ENCODE data around the gene SMC6.

Gene SMC6

DNA sequence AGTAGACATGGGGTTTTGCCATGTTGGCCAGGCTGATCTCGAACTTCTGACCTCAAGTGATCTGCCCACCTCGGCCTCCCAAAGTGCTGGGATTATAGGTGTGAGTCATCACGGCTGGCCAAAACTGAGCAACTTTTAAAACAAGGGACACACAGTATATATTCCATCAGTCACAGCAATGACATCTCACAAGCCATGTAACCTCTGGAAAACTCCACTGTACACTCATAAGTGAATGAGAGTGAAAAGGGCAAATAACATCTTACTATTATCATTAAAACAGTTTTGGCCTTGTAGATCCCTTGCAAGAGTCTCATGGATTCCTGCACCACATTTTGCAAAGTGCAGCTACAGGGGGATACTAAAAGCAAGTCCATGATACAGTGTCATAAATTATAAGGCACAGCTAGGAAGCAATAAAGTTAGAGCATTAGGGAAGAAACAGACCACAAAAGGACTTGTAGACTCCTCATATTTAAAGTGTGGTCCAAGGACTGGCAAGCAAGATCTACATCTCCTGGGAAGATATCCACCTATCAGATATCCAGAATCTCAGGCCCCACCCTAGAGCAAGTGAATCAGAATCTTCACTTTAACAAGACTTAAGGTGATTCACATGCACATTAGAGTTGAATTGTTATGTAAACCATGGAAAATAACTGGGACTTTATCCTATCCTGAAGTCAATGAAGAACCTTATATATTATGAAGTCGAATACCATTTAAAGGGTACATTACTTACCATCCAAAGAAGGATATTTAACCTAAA is 5.7 kb downstream of the SMC6 start:
- TF ChIP-seq, protein P1, sequence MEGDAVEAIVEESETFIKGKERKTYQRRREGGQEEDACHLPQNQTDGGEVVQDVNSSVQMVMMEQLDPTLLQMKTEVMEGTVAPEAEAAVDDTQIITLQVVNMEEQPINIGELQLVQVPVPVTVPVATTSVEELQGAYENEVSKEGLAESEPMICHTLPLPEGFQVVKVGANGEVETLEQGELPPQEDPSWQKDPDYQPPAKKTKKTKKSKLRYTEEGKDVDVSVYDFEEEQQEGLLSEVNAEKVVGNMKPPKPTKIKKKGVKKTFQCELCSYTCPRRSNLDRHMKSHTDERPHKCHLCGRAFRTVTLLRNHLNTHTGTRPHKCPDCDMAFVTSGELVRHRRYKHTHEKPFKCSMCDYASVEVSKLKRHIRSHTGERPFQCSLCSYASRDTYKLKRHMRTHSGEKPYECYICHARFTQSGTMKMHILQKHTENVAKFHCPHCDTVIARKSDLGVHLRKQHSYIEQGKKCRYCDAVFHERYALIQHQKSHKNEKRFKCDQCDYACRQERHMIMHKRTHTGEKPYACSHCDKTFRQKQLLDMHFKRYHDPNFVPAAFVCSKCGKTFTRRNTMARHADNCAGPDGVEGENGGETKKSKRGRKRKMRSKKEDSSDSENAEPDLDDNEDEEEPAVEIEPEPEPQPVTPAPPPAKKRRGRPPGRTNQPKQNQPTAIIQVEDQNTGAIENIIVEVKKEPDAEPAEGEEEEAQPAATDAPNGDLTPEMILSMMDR (IDR thresholded peaks at IDR 0.05), result no peak
- H3K27ac ChIP-seq, result no peak overlapping the region
- H3K4me3 ChIP-seq, result no peak overlapping the region
- DNase-seq (ENCODE audit: low spot score), result no peak

DNA sequence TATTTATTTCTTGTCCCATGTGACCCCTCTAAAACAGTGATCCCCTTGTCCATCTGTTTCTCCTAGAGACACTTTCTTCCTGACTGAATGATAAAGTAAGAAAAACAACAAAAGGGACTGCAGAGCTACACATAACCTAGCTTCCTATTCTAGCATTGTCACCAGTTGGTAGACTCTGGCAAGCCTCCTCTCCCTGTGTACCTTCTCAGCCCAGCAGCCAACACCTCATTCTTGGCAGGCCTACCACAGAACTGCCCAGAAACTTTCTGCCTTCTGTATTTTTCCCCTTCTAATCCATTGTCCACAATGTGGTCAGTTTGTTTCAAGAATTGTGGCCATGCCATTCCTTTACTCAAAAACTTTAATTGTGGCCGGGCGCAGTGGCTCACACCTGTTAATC is 13.4 kb downstream of the SMC6 start:
- TF ChIP-seq, protein P1 (IDR thresholded peaks at IDR 0.05), result no peak
- no peak overlapping the region for H3K4me3 ChIP-seq
- no peak for DNase-seq (ENCODE audit: low spot score)
- no peak overlapping the region for H3K27ac ChIP-seq

DNA sequence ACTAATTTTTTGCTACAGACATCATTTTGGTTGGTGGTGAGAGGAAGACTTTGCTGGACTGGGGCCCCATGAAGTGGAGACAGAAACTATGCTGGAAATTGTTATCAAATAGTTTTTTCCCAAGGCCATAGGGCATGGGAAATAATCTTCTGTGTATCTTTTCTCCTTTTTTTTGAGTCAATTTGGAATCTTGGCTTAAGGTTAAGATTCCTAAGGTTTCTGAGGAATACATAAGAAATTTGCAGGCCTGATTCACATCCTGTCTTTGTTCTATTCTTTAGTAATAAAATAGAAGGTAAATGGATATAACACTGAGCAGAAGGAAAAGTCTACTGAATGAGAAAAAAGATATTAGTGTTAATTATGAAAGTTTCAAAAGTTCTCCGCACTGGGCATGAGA is 16.6 kb downstream of the SMC6 start:
- no peak for DNase-seq (ENCODE audit: low spot score)
- H3K27ac ChIP-seq, result no peak overlapping the region
- TF ChIP-seq, protein P1 (IDR thresholded peaks at IDR 0.05), result no peak
- H3K4me3 ChIP-seq, result no peak overlapping the region

DNA sequence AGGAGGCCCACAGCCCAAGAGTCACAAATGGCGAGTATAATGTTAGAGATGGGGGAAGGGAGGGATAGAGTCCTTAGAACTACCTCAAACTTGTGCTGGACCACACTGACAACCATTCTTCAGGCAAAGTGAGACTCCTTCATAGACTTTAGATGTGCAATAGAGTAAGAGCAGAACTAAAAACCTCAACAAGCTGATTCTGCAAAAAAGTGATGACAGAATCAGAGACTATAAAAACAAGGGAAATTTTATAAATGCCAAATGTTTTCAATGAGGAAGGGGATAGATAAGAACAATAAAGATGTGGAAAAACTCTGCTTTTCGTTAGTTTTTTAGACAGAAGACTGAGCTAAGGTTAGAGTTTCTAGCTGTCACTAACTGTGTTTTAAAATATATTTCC is 17.7 kb downstream of the SMC6 start:
- Histone ChIP-seq H3K27ac (no peak overlapping the region), H3K4me3 (no peak overlapping the region)
- DNase-seq (ENCODE audit: low spot score), result no peak
- TF ChIP-seq, protein P1 (IDR thresholded peaks at IDR 0.05), result no peak

DNA sequence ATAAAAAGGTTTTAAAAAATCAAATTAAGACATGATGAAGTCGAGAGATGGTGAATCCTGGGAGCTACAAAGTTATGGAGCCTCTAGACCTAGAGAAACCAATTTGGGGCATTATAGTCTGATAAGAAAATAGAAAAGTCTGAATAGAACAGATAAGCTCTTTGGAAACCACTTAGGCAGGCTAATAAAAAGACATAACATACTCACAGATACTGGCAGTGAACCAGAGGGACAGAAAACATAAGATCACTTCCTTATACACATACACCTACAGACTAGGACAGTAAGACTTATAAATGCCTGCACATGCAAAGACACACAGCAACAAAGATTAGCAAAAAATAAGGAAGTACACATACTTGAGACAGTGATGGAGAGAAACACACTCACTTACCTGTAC is 20.0 kb downstream of the SMC6 start:
- Histone ChIP-seq H3K27ac (no peak overlapping the region), H3K4me3 (no peak overlapping the region)
- TF ChIP-seq, protein P1 (IDR thresholded peaks at IDR 0.05), result no peak
- no peak for DNase-seq (ENCODE audit: low spot score)

DNA sequence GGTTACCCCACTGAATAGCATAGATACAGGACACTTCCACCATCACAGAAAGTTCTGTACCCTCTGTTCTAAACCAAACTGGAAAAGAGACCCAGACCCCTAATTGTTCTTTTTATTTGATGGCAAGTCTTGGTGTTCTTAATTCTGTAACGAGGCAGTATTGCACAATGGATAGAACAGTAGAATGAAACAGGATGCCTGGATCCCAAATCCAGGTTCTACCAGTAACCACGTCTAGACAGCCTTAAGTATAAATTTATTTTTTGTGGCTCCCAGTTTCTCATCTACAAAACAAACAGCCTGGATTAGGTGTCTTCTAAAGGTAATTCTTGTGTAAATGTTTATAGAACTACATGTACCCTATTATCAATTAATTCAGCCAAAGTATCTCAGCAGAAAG is 23.7 kb downstream of the SMC6 start:
- TF ChIP-seq, protein P1 (IDR thresholded peaks at IDR 0.05), result no peak
- no peak for DNase-seq (ENCODE audit: low spot score)
- H3K27ac ChIP-seq, result no peak overlapping the region
- H3K4me3 ChIP-seq, result no peak overlapping the region

DNA sequence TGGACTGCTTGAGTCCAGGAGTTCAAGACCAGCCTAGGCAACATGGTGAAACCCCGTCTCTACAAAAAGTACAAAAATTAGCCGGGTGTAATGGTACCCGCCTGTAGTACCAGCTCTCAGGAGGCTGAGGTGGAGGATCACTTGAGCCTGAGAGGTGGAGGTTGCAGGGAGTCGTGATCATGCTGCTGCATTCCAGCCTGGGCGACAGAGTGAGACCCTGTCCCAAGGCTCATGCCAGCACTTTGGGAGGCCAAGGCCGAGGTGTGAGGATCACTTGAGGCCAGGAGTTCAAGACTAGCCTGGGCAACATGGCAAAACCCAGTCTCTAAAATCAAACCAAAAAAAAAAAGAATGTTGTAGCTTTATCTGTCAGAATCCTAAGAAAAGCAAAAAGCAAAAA is 25.4 kb downstream of the SMC6 start:
- no peak for DNase-seq (ENCODE audit: low spot score)
- Histone ChIP-seq H3K4me3 (no peak overlapping the region), H3K27ac (no peak overlapping the region)
- TF ChIP-seq, protein P1 (IDR thresholded peaks at IDR 0.05), result no peak

Measured in coronary artery (tissue), 2 donors.